H1 (cell line): ENCODE results near the gene ADAM12. TPM values are rescaled to one million over a fixed set of nuclear protein-coding genes. Genes with fewer than 3 reads are reported as not detected.

Experiments used
- CTCF ChIA-PET: fragments of 300-600 bp; sonication (Branson Sonifier 250); formaldehyde crosslinking; loops from one replicate; lab custom pipeline; 2021; ENCODE audit not compliant: partially characterized antibody; lab: Charles Lee
- POLR2A ChIA-PET: fragments of 300-600 bp; sonication (Branson Sonifier 250); formaldehyde crosslinking; loops from one replicate; lab custom pipeline; 2021; ENCODE audit warnings: inconsistent platforms; ENCODE audit not compliant: partially characterized antibody; lab: Charles Lee
- DNase-seq, 2 experiments: peaks; one replicate each; pipeline versions ENCODE4 v3.0.0 to v3.0.0-alpha.2; 2010 to 2022; ENCODE audit warnings: low spot score in 2 of 2, low read depth in 1 of 2, mixed read lengths in 1 of 2
- FAIRE-seq: peaks from 2 replicates; lab custom pipeline; 2011; peaks lifted over from hg19 to GRCh38; lab: Jason Lieb, UNC
- H2AFZ ChIP-seq: 2 replicates; pipeline ENCODE4 v1.8.1; 2012; ENCODE audit warnings: low read length, inconsistent platforms
- H2AK5ac ChIP-seq: 2 replicates; pipeline ENCODE4 v1.6.1; 2013; ENCODE audit warnings: low read depth, low read length
- H2BK120ac ChIP-seq: replicated peaks from 2 replicates; pipeline ENCODE3; 2013; ENCODE audit warnings: low read depth, low read length, inconsistent platforms
- H2BK12ac ChIP-seq: 2 replicates; pipeline ENCODE4 v1.6.1; 2013; ENCODE audit warnings: low read depth, low read length
- H2BK15ac ChIP-seq: 2 replicates; pipeline ENCODE4 v1.6.1; 2013; ENCODE audit warnings: low read length
- H2BK20ac ChIP-seq: 2 replicates; pipeline ENCODE4 v1.6.1; 2013; ENCODE audit warnings: low read length
- H2BK5ac ChIP-seq: 2 replicates; pipeline ENCODE4 v1.6.1; 2013; ENCODE audit warnings: low read depth, low read length
- H3K14ac ChIP-seq: 2 replicates; pipeline ENCODE4 v1.6.1; 2013; ENCODE audit warnings: inconsistent platforms; ENCODE audit not compliant: insufficient read length
- H3K18ac ChIP-seq: 2 replicates; pipeline ENCODE4 v1.6.1; 2013; ENCODE audit warnings: low read length; ENCODE audit errors: extremely low read depth
- H3K23ac ChIP-seq: 2 replicates; pipeline ENCODE4 v1.6.1; 2013; ENCODE audit warnings: inconsistent platforms; ENCODE audit not compliant: insufficient read length
- H3K23me2 ChIP-seq: 2 replicates; pipeline ENCODE4 v1.6.1; 2013; ENCODE audit warnings: low read depth, low read length
- H3K27ac ChIP-seq: 2 replicates; pipeline ENCODE4 v1.6.1; 2011; ENCODE audit warnings: low read depth, low read length, inconsistent platforms
- H3K27me3 ChIP-seq, 4 experiments: replicated peaks in 1 of 4; 1 replicate in 1 of 4; 2 replicates in 3 of 4; pipeline versions ENCODE4 v1.6.1 to v1.8.1; 2011 to 2013; ENCODE audit warnings: low read length in 3 of 4, mild to moderate bottlenecking in 3 of 4, inconsistent platforms in 2 of 4, mixed read lengths in 2 of 4, moderate library complexity in 1 of 4; ENCODE audit not compliant: control insufficient read depth in 3 of 4, insufficient read depth in 3 of 4; ENCODE audit errors: extremely low read depth in 1 of 4
- H3K36me3 ChIP-seq, 4 experiments: 2 replicates each; pipeline versions ENCODE4 v1.6.1 to v1.8.1; 2011 to 2013; ENCODE audit warnings: mild to moderate bottlenecking in 4 of 4, low read length in 3 of 4, moderate library complexity in 2 of 4, control low read depth in 1 of 4, inconsistent platforms in 1 of 4; ENCODE audit not compliant: insufficient read depth in 4 of 4, control insufficient read depth in 2 of 4
- H3K4ac ChIP-seq: replicated peaks from 2 replicates; pipeline ENCODE3; 2013; ENCODE audit warnings: low read length, low read depth, mixed read lengths, inconsistent platforms; ENCODE audit not compliant: insufficient read length
- H3K4me1 ChIP-seq, 4 experiments: replicated peaks in 1 of 4; 1 replicate in 1 of 4; 2 replicates in 3 of 4; pipeline versions ENCODE4 v1.6.1 to v1.8.1; 2011 to 2013; ENCODE audit warnings: low read length in 3 of 4, inconsistent platforms in 2 of 4, mixed read lengths in 1 of 4; ENCODE audit not compliant: insufficient read depth in 4 of 4, control insufficient read depth in 3 of 4
- H3K4me2 ChIP-seq, 2 experiments: 2 replicates each; pipeline versions ENCODE4 v1.6.1 to v1.8.1; 2011 to 2013; ENCODE audit warnings: low read depth in 2 of 2, low read length in 2 of 2, control low read depth in 1 of 2, inconsistent platforms in 1 of 2, mild to moderate bottlenecking in 1 of 2; ENCODE audit not compliant: insufficient read depth in 1 of 2
- H3K4me3 ChIP-seq, 4 experiments: fragments of 200-600, 300-600 bp in 1 of 4; sonication (generic), shearing (Covaris generic), sonication (Bioruptor Twin) in 1 of 4; 2 replicates each; pipeline versions ENCODE4 v1.5.1 to v1.8.1; 2011 to 2016; ENCODE audit warnings: low read length in 4 of 4, low read depth in 3 of 4, control low read depth in 2 of 4, inconsistent platforms in 2 of 4, mild to moderate bottlenecking in 2 of 4, mixed read lengths in 1 of 4, moderate library complexity in 1 of 4; ENCODE audit not compliant: insufficient read depth in 2 of 4; ENCODE audit errors: extremely low read depth in 1 of 4
- H3K56ac ChIP-seq: replicated peaks from 2 replicates; pipeline ENCODE3; 2013; ENCODE audit warnings: low read depth, mild to moderate bottlenecking, mixed read lengths, low read length, inconsistent platforms; ENCODE audit not compliant: insufficient read length
- H3K79me1 ChIP-seq: 2 replicates; pipeline ENCODE4 v1.6.1; 2013; ENCODE audit warnings: low read depth, low read length, control low read depth
- H3K79me2 ChIP-seq, 2 experiments: 2 replicates each; pipeline versions ENCODE4 v1.6.1 to v1.8.1; 2012 to 2013; ENCODE audit warnings: low read length in 2 of 2, mild to moderate bottlenecking in 2 of 2, inconsistent platforms in 1 of 2; ENCODE audit not compliant: insufficient read depth in 2 of 2, control insufficient read depth in 1 of 2
- H3K9ac ChIP-seq, 4 experiments: replicated peaks in 1 of 4; 1 replicate in 1 of 4; 2 replicates in 3 of 4; pipeline versions ENCODE4 v1.6.1 to v1.8.1; 2011 to 2013; ENCODE audit warnings: low read depth in 3 of 4, low read length in 3 of 4, control low read depth in 2 of 4, mild to moderate bottlenecking in 2 of 4, moderate library complexity in 2 of 4, inconsistent platforms in 1 of 4; ENCODE audit errors: extremely low read depth in 1 of 4
- H3K9me3 ChIP-seq, 2 experiments: 2 replicates each; pipeline versions ENCODE4 v1.6.1 to v1.8.1; 2012 to 2013; ENCODE audit warnings: mild to moderate bottlenecking in 2 of 2, moderate library complexity in 2 of 2, control low read depth in 1 of 2, inconsistent platforms in 1 of 2, low read depth in 1 of 2, low read length in 1 of 2, mixed read lengths in 1 of 2; ENCODE audit not compliant: insufficient read depth in 2 of 2
- H4K20me1 ChIP-seq, 2 experiments: replicated peaks in 1 of 2; 2 replicates each; pipeline versions ENCODE3 to v1.8.1; 2011 to 2013; ENCODE audit warnings: inconsistent platforms in 2 of 2, low read length in 2 of 2, mild to moderate bottlenecking in 1 of 2; ENCODE audit not compliant: insufficient read depth in 2 of 2, control insufficient read depth in 1 of 2
- H4K5ac ChIP-seq: 2 replicates; pipeline ENCODE4 v1.6.1; 2013; ENCODE audit warnings: low read length, low read depth, mixed read lengths, inconsistent platforms; ENCODE audit not compliant: insufficient read length
- H4K8ac ChIP-seq: 2 replicates; pipeline ENCODE4 v1.8.0; 2013; ENCODE audit warnings: mild to moderate bottlenecking, moderate library complexity, low read length, inconsistent platforms; ENCODE audit not compliant: insufficient read depth; ENCODE audit errors: extremely low read depth
- H4K91ac ChIP-seq: replicated peaks from 2 replicates; pipeline ENCODE3; 2013; ENCODE audit warnings: low read length, mixed read lengths, inconsistent platforms; ENCODE audit not compliant: insufficient read length
- CREB1 ChIP-seq: IDR thresholded peaks from 2 replicates; pipeline ENCODE4 v1.6.1; 2012; ENCODE audit warnings: inconsistent platforms
- GTF2F1 ChIP-seq: IDR thresholded peaks from 2 replicates; pipeline ENCODE4 v1.6.1; 2012; ENCODE audit warnings: low read depth, low read length, improper control_type of control experiment, borderline replicate concordance
- JUN ChIP-seq: IDR thresholded peaks from 2 replicates; pipeline ENCODE4 v1.6.1; 2011; ENCODE audit warnings: low read depth, mild to moderate bottlenecking, improper control_type of control experiment, low read length
- POLR2AphosphoS5 ChIP-seq: IDR thresholded peaks from 2 replicates; pipeline ENCODE4 v1.6.1; 2011; ENCODE audit warnings: low read depth, low read length
- RNF2 ChIP-seq: fragments of 200-900, 300-1000 bp; sonication (generic); IDR thresholded peaks from 2 replicates; pipeline ENCODE4 v1.7.1; 2016; ENCODE audit warnings: borderline replicate concordance, low read depth, mild to moderate bottlenecking, antibody characterized with exemption, low read length; ENCODE audit not compliant: poor library complexity, severe bottlenecking; ENCODE audit errors: missing control alignments
- SIX5 ChIP-seq: IDR thresholded peaks from 2 replicates; pipeline ENCODE4 v1.6.1; 2011; ENCODE audit warnings: mild to moderate bottlenecking, low read depth, low read length
- SP2 ChIP-seq: IDR thresholded peaks from 2 replicates; pipeline ENCODE4 v1.6.1; 2012; ENCODE audit warnings: mild to moderate bottlenecking, low read length, inconsistent platforms
- SRF ChIP-seq: IDR thresholded peaks from 2 replicates; pipeline ENCODE4 v1.6.1; 2011; ENCODE audit warnings: mild to moderate bottlenecking, low read depth, low read length, moderate library complexity
- ZNF274 ChIP-seq: IDR thresholded peaks from 2 replicates; pipeline ENCODE4 v1.7.0; 2012; ENCODE audit warnings: low read length, borderline replicate concordance; ENCODE audit errors: extremely low read depth
- WGBS, 2 experiments: shearing (Covaris generic) in 1 of 2; methylation state at CpG; one replicate each; pipeline versions ENCODE4 v1.1.6 to v1.1.7; 2013 to 2015; ENCODE audit warnings: low lambda C conversion rate in 2 of 2, mixed read lengths in 2 of 2, inconsistent platforms in 1 of 2, low coverage in 1 of 2, missing lambda C conversion rate in 1 of 2; ENCODE audit not compliant: insufficient replicate concordance in 2 of 2, insufficient coverage in 1 of 2, insufficient read length in 1 of 2; ENCODE audit errors: extremely low coverage in 1 of 2, missing lambda C conversion rate in 1 of 2; 5-methylcytosine and 5-hydroxymethylcytosine counted together
- polyA plus RNA-seq, 7 experiments: library from polyadenylated mRNA; depleted of rRNA in 3 of 7; stranded (reverse) in 5 of 7; unstranded in 2 of 7; fragments of >200 nt in 5 of 7; fragments of 200-250 nt in 2 of 7; gene quantifications; 1 replicate in 5 of 7; 2 replicates in 1 of 7; 4 replicates in 1 of 7; pipeline versions ENCODE4 v1.2.1 to v1.2.3, GENCODE V29; 2011 to 2013; ENCODE audit warnings: missing spikeins in 2 of 7, mixed read lengths in 2 of 7
- total RNA-seq: library from RNA; stranded (reverse); fragmentation: NEBNext Ultra II Directional; extraction: Animal tissue kit (Norgen Biotek cat#: 25700); gene quantifications from 2 replicates; pipeline ENCODE4 v1.2.1, GENCODE V29; 2021
- TF ChIP-seq, protein P1 (sequence below): IDR thresholded peaks from 2 replicates; pipeline ENCODE4 v1.6.1; 2011; ENCODE audit warnings: low read length, improper control_type of control experiment
- TF ChIP-seq, protein P2 (sequence below): IDR thresholded peaks from 2 replicates; pipeline ENCODE4 v1.6.1; 2011; ENCODE audit warnings: low read depth, mild to moderate bottlenecking, low read length; ENCODE audit not compliant: insufficient read depth

The ADAM12 gene
- total and polyA plus RNA-seq, 2 of the 8 experiments (the other 6 are each of a cell fraction or from before 2014, with no cell fraction given), result 0.07 to 0.17 TPM

DNA sequence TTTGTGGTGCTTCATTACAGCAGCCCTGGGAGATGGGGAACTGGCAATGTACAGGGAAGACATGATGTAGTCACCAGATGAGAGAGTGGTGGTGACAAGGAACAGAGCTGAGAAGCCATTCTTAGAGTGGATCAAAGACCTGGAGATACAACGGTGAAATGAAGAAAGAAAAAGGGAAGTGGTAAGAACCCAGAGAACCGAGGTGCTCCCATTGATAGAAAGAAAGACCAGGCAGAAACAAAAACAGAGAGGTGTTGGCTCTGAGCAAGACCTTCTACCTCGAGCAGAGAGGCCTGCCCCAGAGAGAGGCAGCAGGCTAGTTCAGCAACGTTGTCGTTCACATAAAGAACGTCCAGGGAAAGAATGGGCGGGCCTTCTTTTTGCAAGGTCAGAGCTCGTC lies 186.7 kb downstream of the ADAM12 start:
- DNase-seq (no peak), FAIRE-seq (no peak)
- Histone ChIP-seq H3K23me2 (no peaks in the 10 kb centered on the region), H3K4me1 (no peaks in the 10 kb centered on the region), H3K27me3 (no peaks in the 10 kb centered on the region), H4K20me1 (no peaks in the 10 kb centered on the region), H2AFZ (no peak overlapping the region), H3K14ac (no peak overlapping the region), H3K4me2 (no peak overlapping the region), H3K36me3 (no peaks in the 10 kb centered on the region), H3K56ac (no peak overlapping the region), H4K8ac (no peak overlapping the region), H3K4me3 (no peak overlapping the region), H3K79me1 (no peaks in the 10 kb centered on the region), H2BK15ac (no peak overlapping the region), H3K79me2 (no peaks in the 10 kb centered on the region), H3K4ac (no peak overlapping the region), H2BK12ac (no peak overlapping the region), H2BK5ac (no peak overlapping the region), H4K91ac (no peak overlapping the region), H2BK120ac (no peak overlapping the region), H3K23ac (no peak overlapping the region), H2AK5ac (no peak overlapping the region), H2BK20ac (no peak overlapping the region), H4K5ac (no peak overlapping the region), H3K9ac (no peak overlapping the region), H3K27ac (no peak overlapping the region), H3K18ac (no peak overlapping the region), H3K9me3 (no peaks in the 10 kb centered on the region)
- TF ChIP-seq POLR2AphosphoS5, result no peak
- no peak for TF ChIP-seq SIX5
- TF ChIP-seq JUN, result no peak
- no peak for TF ChIP-seq SRF
- TF ChIP-seq, protein P1, sequence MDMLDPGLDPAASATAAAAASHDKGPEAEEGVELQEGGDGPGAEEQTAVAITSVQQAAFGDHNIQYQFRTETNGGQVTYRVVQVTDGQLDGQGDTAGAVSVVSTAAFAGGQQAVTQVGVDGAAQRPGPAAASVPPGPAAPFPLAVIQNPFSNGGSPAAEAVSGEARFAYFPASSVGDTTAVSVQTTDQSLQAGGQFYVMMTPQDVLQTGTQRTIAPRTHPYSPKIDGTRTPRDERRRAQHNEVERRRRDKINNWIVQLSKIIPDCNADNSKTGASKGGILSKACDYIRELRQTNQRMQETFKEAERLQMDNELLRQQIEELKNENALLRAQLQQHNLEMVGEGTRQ, result no peak
- TF ChIP-seq, protein P2, sequence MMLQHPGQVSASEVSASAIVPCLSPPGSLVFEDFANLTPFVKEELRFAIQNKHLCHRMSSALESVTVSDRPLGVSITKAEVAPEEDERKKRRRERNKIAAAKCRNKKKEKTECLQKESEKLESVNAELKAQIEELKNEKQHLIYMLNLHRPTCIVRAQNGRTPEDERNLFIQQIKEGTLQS, result no peak
- TF ChIP-seq SP2, result no peak
- TF ChIP-seq RNF2, result no peak
- no peak for TF ChIP-seq GTF2F1
- TF ChIP-seq ZNF274, result no peak
- TF ChIP-seq CREB1, result no peak
- WGBS, 2 experiments, result 91% methylated on average over 8 of the region's 8 CpGs; no CpG with 5 or more reads in 1 of the 2 experiments
- ChIA-PET POLR2A (no interaction called here), CTCF (interaction anchor here (1.3 kb wide), 1 partner anchor 61 kb away, joined by 4 read pairs; no protein-coding TSS in a partner anchor)
